NCI-H1092 treated with DMSO at 0.1 percent for 48 hours (cell line): ENCODE results near the gene SAPCD2.
"Not testable (repeated sequence)": the region's sequence is repeated elsewhere in the genome, so short reads cannot be mapped to it uniquely, and the experiment has no call there.

Source experiments
- DNase-seq: peaks from one replicate; lab custom pipeline; 2025; lab: John Stamatoyannopoulos, UW

SAPCD2 gene, protein sequence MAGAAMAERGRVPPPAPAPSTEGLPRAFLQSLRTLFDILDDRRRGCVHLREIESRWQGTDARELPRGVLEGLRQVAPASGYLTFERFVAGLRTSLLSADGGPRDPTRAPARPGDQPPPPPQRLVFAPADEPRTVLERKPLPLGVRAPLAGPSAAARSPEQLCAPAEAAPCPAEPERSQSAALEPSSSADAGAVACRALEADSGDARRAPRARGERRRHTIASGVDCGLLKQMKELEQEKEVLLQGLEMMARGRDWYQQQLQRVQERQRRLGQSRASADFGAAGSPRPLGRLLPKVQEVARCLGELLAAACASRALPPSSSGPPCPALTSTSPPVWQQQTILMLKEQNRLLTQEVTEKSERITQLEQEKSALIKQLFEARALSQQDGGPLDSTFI

DNA sequence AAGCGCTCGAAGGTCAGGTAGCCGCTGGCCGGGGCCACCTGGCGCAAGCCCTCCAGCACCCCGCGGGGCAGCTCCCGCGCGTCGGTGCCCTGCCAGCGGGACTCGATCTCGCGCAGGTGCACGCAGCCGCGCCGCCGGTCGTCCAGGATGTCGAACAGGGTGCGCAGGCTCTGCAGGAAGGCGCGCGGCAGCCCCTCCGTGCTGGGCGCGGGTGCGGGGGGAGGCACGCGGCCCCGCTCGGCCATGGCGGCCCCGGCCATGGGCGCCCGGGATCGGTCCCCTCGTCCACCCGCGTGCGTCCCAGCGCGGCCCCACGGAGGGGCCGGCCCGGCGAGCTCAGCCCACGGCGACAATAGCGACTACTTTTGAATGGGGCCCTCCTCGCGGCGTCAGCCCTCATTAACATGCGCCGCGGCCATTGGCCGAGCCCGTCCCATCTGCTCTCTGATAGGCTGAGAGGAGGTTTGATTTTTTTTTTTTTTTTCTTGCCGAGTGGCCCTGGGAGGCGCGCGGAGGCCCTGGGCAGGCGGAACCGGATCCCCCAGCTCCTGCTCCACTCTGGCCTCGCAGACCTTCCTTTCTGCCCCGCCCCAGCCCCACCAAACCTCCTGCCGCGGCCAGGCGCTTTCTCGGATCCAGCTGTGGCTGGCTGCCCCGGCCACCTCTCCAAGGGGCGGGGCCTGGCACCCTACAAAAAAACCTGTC lies at the start of gene SAPCD2:
Gene SAPCD2, minus strand, starts transcription at position 357 of the 705 bp plus-strand sequence. Its CDS starts 97 bp downstream, at position 260.
- DNase-seq = peak; percentile 94

DNA sequence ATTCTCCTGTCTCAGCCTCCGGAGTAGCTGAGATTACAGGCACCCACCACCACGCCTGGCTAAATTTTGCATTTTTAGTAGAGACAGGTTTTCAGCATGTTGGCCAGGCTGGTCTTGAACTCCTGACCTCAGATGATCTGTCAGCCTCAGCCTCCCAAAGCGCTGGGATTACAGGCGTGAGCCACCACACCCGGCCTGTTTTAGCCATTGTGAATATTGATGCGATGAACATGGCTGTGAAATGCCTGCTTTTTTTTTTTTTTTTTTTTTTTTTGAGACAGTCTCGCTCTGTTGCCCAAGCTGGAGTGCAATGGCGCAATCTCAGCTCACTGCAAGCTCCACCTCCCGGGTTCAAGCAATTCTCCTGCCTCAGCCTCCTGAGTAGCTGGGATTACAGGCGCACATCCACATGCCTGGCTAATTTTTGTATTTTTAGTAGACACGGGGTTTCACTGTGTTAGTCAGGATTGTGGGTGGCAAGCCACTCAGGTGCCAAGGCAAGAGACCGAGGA lies 47.8 kb upstream of the SAPCD2 start:
- not testable (repeated sequence) for DNase-seq

DNA sequence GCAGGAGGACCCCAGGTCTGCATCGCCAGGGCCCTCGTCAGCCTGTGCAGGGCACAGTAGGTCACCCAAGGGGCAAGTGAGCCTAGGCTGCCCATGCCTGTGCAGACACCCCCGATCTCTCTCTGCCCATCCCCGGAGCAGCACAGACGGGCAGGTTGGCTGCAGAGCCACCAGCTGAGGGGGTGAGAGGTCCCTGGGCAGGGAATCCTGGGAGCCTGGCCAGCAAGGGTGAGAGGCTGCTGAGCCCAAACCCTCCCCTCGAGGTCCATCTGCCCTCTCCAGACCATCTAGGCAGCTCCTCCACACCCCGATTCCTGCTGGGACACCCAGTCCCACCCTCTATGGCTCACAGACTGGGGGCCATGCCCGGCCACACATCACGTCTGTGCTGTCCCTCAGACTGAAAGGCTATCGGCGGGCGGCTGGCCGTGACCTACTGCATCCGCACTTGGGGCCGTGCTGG lies 46.9 kb upstream of the SAPCD2 start:
- DNase-seq = no peak

DNA sequence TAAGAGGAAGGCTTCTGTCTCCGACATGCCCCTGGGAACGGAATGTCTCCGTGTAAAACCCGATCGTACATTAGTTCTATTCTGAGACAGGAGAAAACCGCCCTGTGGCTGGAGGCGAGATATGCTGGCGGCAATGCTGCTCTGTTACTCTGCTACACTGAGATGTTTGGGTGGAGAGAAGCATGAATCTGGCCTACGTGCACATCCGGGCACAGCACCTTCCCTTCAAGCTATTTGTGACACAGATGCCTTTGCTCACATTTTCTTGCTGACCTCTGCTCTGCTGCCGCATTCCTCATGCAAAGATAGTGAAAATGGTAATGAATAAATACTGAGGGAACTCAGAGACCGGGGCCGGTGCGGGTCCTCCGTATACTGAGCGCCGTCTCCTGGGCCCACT lies 46.4 kb upstream of the SAPCD2 start:
- DNase-seq = no peak

DNA sequence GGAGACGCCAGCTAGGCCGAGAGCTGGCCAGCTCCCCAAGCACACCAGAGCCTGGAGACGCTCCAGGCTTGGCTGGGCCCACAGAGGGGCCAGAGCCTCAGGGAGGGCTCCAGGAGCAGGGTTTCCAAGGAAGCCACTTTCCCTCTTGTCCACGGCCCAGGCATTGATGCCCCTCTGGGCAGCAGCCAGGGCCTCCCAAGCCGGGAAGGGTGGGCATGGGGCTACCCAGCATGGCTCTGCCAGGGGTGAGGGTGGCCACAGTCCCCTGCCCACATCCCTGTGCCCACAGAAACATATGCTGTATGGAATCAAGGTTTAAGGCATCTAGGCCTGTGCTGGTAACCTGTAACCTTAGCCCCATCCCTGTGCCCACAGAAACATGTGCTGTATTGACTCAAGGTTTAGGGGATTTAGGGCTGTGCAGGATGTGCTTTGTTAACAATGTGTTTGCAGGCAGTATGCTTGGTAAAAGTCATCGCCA lies 45.7 kb upstream of the SAPCD2 start:
- no peak for DNase-seq

DNA sequence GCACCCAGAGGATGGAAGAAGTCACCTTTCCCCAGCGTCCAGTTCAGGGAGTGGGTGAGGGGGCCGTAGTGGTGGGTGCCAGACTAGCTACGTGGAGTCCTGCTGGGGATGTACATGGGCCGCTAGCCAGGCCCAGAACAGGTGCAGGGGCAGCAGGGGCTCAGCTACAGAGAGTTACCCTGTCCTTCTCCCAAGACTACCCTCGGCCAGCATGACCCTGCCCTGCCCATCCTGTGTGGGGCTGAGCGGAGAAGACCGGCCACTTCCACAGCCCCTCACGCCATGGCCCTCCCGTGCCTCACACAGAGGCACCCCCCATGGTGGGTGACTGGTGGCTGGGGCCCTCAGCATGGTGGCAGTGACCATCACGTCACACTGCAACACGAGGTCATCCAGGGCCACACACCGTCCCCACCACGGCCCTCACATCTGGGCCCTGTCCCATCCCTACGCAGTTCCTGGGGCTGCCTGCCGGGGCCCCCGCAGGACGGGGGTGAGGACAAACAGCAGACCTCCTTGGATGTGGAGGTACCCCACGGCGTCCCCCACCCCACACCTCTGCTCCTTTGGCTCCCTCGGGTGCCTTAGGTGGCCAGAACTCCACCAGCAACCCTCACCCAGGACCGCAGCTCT lies 45.2 kb upstream of the SAPCD2 start:
- no peak for DNase-seq

DNA sequence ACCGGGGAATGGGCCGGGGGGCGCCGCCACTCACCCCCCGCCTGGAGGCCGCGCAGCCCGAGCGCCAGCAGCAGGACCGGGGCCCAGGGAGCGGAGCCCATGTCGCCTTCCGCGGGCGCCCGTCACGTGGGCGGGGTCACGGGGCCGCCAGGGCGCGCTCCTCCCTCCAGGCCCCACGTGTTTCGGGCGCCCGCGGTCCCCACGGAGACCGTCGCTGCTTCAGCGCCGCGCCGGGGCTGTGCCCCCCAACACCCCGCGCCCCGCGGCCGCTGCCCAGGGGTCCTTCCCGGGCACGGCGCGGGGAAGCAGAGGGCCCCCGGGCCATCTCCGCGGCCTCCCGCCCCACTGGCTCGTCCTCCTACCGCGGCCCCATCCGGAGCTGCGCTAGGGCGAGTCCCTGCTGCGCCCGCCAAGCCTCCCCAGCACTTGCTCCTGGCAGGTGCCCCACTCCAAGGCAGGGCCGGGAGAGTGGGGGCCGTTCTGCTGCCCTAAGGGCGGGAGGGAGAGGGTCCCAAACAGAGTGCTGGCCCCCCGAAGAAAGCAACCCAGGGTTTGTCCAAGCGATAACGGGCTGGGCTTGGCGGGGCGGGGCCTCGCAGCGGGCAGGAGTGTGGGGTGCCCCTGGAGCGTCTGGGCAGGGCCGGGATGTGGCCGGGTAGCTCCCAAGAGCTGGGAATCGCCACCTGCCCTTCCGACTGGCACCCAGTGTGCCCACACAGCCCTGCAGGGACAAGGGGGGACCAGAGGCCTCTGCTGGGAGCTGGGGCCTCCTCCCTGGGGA lies 44.4 kb upstream of the SAPCD2 start, which contains the start of gene DPP7:
Gene DPP7, minus strand, starts transcription at position 121 of the 781 bp plus-strand sequence. Its CDS starts 20 bp downstream, at position 101.
- DNase-seq = peak; percentile 17

DNA sequence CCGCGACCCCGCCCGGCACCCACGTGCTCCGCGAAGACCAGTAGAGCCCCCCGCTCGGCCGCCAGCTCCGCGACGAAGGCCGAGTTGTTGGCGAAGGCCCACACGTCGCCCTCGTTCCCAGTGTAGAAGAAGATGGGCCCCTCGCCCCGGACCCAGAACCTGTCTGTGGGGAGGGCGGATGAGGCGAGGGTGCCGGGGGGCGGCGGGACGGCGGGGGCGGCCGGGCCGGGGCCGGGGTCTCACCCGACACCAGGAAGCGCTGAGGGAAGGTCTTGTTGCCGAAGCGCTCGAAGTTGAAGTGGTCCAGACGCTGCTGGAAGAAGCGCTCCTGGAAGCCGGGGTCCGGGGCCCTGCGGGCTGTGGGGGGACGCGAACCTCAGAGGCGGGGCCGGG lies 43.9 kb upstream of the SAPCD2 start:
- DNase-seq = no peak

DNA sequence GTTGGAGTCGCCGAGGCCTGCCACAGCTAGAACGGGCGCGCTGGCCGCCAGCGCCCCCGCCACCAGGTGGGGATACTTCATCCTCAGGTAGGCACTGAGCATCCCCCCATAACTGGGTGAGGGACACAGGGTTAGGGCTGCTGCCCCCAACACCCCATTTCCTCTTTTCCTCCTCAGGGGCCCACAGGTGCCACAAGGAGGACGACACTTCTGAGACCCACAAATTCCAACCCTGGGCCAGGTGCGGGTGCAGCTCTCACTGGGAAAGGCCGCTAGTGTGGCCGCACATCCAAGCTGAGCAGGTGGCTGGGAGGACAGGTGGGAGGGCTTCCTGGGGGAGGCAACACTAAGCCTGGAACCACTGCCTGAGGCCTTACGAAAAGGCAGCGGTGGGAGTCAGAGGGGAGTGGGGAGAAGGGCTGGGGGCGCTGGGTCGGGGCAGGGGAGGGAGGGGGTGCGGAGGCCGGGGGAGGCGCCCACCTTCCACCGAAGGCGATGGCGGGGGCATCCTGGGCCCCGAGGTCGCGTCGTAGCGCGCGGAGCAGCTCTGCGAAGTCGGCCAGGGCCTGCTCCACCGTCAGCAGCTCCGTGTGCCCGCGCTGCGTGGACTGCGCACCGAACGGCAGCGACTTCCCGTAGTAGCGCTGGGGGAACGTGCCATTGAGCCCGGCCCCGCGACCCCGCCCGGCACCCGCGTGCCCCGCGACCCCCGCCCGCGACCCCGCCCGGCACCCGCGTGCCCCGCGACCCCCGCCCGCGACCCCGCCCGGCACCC lies 43.2 kb upstream of the SAPCD2 start:
- DNase-seq = no peak

DNA sequence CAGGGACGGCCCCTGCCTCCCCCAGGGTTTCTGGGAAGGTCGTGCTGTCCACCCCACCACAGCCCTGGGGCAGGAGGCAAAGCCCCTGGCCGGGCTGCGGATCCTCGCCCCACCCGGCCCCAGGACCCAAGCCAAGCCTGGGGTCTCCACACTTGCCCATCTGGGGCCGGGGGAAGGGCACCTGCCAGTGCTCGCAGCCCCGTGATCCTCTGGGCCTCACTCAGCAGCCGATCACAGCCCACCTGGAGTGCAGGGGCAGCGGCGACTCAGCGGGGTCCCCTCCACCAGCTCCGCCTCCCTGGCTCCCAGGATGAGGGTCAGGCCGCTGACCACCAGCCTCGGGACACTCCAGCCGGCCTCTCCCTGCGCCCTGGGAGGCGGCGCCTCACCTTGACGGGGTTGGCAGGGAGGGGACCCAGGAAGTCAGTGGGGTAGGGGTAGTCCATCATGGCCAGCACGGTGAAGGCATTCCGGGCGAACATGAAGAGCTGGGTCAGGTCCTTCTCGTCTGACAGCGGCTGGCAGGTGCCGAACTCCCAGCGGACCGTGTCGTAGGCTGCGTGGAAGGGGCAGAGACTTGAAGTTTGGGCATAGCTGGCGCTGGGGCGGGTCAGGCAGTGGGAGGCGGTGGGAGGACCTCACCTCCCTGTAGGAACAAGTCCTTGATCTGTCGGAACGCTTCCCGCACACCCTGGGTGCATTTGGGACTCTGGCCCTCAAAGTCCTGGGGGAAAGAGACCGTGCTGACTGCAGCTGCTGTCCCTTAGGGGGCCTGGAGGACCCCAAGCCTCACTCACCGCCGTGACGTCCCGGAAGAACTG lies 42.4 kb upstream of the SAPCD2 start:
- no peak for DNase-seq

DNA sequence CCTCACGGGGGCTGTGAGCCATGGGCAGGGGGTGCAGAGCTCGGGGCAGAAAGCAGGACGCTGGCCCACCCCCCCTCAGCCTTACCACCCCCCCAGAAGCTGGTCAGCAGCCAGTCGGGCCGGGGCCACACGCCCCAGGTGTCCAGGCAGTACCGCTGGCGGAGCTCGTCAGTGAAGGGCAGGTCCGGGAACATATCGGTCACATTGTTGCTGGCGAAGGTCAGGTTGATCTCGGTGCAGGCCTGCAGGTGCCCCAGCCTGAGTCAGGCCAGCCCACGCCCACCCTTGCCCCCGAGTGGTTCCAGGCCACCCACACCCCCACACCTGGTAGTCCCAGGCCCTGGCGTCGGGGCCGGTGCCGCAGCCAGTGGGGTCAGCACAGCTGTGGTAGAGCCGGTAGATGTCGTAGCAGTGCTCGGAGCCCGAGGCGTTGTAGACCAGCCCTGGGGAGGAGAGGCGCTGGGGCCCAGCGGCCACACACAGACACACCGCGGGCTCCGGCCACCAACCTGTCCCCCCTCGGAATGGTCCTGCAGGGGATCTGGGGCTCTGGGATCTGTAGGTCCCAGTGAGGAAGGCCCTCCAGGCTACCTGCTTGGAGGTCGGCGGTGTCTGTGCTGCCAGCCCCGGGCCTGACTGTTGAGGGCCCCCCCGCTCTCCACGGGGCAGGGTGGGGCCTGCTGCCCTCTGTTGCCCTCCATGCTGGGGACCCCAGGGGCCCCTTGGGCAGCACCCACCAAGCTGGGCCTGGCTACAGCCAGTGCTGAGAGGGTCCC lies 41.6 kb upstream of the SAPCD2 start:
- DNase-seq = no peak

DNA sequence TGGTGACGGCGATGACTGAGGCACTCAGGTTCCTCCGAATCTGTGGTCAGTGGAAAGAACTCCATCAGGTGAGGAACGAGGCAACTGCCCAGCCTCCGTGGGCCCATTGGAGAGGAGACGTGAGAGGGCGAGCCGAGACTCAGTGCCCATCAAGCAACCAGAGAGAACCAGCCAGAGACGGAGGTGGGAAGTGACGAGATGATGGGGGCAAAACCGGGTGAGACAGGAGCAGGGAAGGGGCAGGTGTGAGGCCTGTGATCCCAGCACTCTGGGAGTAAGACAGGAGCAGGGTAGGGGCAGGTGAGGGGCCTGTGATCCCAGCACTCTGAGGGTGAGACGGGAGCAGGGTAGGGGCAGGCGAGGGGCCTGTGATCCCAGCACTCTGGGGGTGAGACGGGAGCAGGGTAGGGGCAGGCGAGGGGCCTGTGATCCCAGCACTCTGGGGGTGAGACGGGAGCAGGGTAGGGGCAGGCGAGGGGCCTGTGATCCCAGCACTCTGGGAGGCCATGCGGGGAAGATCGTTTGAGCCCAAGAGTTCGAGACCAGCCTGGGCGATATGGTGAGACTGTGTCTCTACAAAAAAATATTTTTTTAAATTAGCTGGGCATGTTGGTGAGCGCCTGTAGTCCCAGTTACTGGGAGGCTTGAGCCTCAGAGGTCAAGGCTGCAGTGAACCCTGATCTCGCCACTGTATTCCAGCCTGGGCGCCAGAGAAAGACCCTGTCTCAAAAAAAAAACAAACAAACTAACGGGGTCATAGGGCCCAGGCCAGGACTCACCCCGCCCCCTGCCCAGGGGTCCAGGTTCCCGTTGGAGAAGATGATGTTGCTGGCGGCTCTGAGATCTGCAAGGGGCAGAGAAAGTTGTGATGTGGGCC lies 40.8 kb upstream of the SAPCD2 start:
- no peak for DNase-seq

DNA sequence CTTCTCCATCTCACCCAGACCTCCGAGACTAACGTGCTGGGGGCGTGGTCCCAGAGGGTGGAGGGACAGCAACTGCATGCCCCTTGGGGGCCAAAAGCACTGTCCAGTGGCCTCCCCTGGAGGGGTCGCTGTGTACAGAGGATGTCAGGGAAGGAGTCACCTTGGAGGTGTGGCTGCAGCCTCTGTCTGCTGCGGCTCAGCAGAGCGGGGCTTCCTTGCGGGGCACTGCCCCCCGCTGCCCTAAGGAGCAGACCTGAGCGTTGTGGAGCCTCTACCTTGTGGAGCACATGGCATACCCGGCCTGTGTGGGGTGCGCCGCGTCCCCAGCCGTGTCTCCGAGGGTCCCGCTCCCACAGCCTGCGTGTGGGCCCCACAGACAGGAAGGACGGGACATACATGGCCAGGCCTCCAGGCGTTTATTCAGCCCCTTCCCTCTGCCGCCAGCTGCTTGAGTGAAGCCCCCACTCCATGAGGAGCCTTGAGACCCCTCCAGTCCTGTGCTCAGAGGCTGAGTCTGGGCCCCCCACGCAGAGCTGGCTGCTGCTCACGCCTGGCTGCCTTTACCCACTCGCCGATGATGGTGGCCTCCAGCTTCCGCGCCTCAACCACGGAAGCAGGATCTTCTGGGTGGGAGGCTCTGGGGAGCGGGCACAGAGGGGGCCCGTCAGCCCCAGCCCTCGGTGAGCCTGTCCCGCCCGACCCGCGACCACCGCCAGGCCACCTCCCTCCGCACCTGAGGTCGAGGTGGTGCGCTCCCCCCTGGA lies 40.0 kb upstream of the SAPCD2 start:
- no peak for DNase-seq

DNA sequence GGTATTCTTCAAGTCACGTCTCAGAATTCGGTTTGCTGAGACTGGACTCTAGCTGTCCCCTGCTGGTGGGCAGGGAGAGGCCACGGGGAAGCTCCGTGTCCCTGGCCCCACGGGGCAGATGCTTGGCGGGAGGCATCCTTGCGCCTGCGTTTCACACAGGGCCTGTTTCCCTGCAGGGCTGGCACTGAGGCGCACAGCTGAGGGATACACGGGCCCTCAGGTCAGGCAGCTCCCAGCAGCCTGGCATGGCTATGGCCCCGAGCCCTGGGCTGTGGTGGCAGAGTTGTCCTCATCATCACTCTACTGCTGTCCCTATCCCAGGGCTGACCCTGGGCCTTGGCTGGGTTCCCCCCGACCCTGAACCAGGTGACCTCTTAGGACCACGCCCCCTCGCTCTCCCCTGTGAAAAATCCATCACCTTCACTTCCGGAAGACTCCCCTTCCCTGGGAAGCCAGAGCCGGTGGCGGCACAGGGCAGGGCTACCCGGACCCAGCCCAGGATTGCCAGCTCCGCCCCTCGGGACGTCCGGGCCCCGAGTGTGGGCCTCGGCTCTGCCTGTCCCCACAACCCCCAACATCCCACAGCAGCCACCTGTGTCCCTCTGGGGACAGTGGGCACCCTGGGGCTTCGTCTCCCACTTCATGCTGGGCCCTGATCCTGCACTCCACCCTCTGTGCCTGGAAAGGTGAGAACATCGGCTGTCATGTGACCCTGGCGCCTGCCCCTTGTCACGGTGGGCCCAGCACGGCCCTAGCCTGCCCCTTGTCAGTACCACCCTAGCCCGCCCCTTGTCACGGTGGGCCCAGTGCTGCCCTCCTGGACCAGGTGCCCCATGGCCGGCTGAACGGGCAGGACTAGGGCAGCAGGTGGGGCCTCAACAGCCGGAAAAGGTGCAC lies 39.1 kb upstream of the SAPCD2 start:
- DNase-seq = no peak

DNA sequence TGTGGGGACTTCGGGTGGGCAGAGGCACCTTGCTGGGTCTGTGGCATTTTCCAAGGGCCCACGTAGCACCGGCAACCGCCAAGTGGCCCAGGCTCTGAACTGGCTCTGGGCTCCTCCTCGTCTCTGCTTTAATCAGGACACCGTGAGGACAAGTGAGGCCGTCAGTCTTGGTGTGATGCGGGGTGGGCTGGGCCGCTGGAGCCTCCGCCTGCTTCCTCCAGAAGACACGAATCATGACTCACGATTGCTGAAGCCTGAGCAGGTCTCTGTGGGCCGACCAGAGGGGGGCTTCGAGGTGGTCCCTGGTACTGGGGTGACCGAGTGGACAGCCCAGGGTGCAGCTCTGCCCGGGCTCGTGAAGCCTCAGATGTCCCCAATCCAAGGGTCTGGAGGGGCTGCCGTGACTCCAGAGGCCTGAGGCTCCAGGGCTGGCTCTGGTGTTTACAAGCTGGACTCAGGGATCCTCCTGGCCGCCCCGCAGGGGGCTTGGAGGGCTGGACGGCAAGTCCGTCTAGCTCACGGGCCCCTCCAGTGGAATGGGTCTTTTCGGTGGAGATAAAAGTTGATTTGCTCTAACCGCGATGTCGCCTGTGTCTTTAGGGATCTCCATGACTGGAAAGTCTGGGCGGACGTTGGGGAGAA lies 38.4 kb upstream of the SAPCD2 start:
- DNase-seq = no peak

DNA sequence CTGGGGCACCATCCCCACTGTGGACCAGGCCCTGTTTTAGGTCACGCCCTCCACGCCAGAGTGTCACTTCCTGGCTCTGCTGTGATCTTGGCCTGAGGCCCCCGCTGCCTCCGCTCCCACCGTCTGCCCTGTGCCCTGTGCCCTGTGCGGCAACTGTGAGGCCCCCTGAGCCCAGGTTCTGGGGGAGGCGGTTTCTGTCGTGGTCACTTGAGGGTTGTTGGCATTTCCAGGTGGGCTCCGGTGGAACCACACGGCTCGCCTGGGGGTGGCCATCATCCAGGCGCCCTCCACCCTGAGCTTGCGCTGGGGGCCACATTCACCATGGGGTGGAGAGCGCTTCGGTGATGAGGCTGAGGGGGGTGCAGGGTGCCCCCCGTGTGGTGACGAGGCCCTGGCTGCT lies 37.6 kb upstream of the SAPCD2 start:
- no peak for DNase-seq
